Measurements from ENCODE around the gene ITGAV.
A peak's percentile ranks its signal among the peaks of the same experiment; 100 is the strongest.

Gene ITGAV

DNA sequence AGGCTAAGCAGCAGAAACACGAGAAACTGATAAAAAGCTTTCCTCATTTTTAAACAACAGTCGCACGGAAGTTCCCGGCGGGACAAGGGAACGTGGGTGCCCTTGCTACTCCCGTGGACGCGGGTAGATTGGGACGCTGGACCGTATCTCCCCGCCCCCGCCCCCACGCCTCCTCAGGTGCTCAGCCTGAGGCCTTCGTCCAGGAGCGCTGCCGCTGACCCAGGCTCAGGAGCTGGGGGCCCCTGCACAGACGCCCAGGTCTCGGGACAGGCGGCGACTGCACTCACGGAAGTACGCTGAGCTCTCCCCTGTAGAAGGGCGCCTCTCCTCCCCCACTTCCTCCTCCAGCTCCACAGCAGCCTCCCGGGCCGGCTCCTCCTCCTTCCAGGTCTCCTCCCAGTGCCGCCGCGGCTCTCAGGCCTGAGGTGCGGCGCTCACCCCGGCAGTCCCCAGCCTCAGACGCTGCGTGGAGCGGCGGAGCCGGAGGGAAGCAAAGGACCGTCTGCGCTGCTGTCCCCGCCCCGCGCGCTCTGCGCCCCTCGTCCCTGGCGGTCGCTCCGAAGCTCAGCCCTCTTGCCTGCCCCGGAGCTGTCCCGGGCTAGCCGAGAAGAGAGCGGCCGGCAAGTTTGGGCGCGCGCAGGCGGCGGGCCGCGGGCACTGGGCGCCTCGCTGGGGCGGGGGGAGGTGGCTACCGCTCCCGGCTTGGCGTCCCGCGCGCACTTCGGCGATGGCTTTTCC, at the start of gene ITGAV:
Gene ITGAV (plus strand): TSS at position 445 of the 738 bp plus-strand sequence. CDS start 283 bp downstream, at position 728.
- H3K36me3 Mint-ChIP-seq (ENCODE audit: low read depth) = no peaks in the 10 kb centered on the region
- DNase-seq (ENCODE audit: low spot score) = peak; percentile 86
- peaks cover 17% of the 10 kb centered on the region for H3K27me3 Mint-ChIP-seq (ENCODE audit: low read depth)
- peaks cover 31% of the 10 kb centered on the region for H3K4me1 Mint-ChIP-seq (ENCODE audit: low read depth)
- H3K9me3 Mint-ChIP-seq = no peaks in the 10 kb centered on the region
- H3K27ac Mint-ChIP-seq = peak within 1 kb of the TSS; percentile 81
- H3K4me3 Mint-ChIP-seq = peak within 1 kb of the TSS; percentile 89

DNA sequence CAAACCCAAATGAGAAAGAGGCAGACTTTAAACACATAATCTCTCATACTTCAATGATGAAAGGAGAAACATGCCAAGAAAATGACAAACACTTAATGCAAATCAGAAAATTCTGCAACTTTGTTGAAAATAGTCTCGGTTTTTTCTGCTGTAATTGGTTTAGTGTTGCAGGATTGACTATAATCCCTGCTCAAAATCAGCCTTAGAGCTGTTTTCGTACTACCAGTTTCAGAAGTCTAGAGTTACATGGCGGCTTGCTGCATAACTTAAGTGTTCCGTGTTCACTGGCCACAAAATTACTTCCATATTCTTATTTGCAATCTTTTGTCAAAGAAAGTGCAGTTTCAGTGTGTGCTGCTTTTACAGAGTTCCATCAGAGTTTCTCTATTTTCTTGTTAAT, 48.9 kb upstream of the ITGAV start:
- Mint-ChIP-seq H3K4me1 (ENCODE audit: low read depth) (no peaks in the 10 kb centered on the region), H3K27ac (no peak overlapping the region), H3K4me3 (no peak overlapping the region), H3K36me3 (ENCODE audit: low read depth) (no peaks in the 10 kb centered on the region), H3K27me3 (ENCODE audit: low read depth) (no peaks in the 10 kb centered on the region), H3K9me3 (no peaks in the 10 kb centered on the region)
- no peak for DNase-seq (ENCODE audit: low spot score)

DNA sequence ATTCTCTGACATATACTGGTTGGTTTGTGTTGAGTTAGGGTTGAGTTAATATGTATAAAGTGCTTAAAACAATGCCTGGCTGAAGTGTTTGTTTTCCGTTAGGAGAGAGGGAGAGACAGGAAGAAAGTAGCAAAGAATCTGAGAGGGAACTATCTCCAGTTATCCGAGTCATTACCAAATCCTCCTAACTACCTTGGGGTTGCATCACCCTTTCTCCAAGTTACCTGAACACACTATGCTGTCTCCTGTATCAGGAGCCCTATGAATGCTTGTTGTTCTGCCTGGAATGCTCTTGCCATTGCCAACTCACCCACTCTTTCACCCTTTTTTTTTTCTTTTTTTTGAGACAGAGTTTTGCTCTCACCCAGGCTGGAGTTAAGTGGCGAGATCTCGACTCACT, 47.9 kb upstream of the ITGAV start:
- no peaks in the 10 kb centered on the region for H3K27me3 Mint-ChIP-seq (ENCODE audit: low read depth)
- H3K4me1 Mint-ChIP-seq (ENCODE audit: low read depth) = no peaks in the 10 kb centered on the region
- H3K27ac Mint-ChIP-seq = no peak overlapping the region
- DNase-seq (ENCODE audit: low spot score) = no peak
- H3K36me3 Mint-ChIP-seq (ENCODE audit: low read depth) = no peaks in the 10 kb centered on the region
- no peak overlapping the region for H3K4me3 Mint-ChIP-seq
- H3K9me3 Mint-ChIP-seq = no peaks in the 10 kb centered on the region

DNA sequence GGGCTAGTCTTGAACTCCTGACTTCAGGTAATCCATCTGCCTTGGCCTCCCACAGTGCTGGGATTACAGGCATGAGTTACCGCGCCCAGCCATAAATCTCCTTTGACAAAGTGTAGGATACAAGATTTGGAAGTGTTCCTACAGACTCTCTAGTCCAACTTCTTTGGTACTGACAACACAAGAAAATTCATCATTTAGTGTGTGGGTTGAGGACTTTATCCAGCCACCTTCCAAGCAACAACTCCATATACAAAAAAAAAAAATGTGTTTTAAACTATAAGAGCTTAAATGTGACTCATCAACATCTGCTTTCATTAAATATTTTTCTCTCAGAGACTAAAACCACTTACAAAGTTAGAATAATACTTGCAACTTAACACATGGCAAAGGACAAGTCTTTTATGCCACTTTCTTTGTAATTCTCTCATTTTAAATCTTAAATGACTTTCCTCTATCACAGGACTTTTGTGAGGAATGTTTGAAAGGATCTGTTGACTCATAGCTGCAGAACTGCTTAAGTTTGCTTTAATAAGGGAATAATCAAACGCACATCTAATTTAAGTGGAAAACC, 46.2 kb upstream of the ITGAV start:
- H3K27ac Mint-ChIP-seq = no peak overlapping the region
- H3K36me3 Mint-ChIP-seq (ENCODE audit: low read depth) = no peaks in the 10 kb centered on the region
- H3K9me3 Mint-ChIP-seq = no peaks in the 10 kb centered on the region
- no peak for DNase-seq (ENCODE audit: low spot score)
- no peak overlapping the region for H3K4me3 Mint-ChIP-seq
- no peaks in the 10 kb centered on the region for H3K4me1 Mint-ChIP-seq (ENCODE audit: low read depth)
- no peaks in the 10 kb centered on the region for H3K27me3 Mint-ChIP-seq (ENCODE audit: low read depth)

DNA sequence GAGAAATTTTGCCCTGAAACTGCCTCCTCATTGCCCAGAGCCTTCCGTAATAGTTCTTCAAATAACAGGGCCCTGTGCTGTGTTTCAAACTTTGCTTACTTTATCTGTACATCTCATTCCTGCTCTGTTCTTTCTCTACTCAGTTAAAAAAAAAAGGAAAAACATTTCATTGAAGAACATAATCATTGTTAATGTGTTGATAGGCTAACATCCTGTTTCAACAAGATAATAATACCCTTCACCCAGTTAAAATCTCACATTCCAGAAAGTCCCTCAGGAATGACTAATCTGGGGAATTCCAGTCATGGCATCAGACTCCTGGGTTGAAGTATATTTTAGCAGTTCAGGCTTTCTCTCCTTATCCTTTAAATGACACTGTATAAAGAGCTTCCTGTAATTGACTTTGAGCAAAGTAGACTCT, 45.6 kb upstream of the ITGAV start:
- no peak overlapping the region for H3K27ac Mint-ChIP-seq
- no peaks in the 10 kb centered on the region for H3K4me1 Mint-ChIP-seq (ENCODE audit: low read depth)
- H3K27me3 Mint-ChIP-seq (ENCODE audit: low read depth) = no peaks in the 10 kb centered on the region
- H3K4me3 Mint-ChIP-seq = no peak overlapping the region
- H3K36me3 Mint-ChIP-seq (ENCODE audit: low read depth) = no peaks in the 10 kb centered on the region
- H3K9me3 Mint-ChIP-seq = no peaks in the 10 kb centered on the region
- DNase-seq (ENCODE audit: low spot score) = no peak

DNA sequence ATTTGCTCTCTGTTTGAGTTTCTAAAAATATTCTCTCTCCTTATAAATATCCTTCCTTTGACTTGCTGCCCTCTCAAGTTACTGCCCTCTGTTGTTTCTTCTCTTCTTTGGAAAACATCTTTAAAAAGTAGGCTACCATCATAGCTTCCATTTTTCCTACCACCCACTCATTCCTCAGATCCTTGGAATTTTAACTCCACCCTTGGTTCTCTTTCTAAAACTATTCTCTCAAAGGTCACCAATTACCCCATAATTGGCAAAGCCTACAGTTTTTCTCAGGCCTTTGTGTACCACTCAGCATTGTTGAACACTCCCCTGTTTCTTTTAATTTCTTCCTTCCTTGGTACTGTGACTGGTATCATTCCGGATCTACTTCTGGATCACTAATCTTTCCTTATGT, 43.0 kb upstream of the ITGAV start:
- Mint-ChIP-seq H3K36me3 (ENCODE audit: low read depth) (no peaks in the 10 kb centered on the region), H3K27me3 (ENCODE audit: low read depth) (no peaks in the 10 kb centered on the region), H3K27ac (no peak overlapping the region), H3K4me3 (no peak overlapping the region), H3K4me1 (ENCODE audit: low read depth) (no peaks in the 10 kb centered on the region), H3K9me3 (no peaks in the 10 kb centered on the region)
- no peak for DNase-seq (ENCODE audit: low spot score)

DNA sequence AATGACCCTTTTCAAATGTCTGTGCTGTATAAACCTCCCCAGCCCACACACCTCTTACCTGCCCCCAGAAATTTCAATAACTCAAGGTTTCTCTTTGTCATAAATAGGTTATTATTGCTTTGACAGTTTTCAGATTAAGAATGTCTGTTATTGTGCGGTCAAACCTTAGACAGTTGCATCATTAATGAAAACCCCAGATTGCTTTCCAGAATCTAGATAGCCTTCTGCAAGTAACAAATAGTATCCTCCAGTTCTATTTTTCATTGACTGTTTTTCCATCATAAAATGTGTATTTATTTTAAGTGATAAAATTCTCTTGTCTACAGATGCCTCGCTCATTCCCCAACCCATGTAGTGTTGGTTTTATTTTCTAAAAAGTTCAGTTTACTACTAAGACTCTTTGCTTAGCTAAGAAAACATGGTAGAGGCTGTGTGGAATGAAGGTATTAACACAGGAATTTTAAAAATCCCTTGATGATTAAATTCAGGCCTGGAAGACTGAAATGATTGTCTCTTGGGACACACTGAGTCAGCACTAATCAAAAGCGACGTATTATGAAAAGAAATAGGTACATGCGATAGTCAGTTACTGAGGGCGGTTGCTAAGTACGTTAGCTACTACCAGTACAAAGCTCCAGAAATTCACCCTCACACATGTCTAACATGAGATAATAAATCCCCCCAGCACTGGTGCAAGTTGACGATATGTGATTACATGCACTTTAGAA, 38.4 kb upstream of the ITGAV start:
- no peaks in the 10 kb centered on the region for H3K4me1 Mint-ChIP-seq (ENCODE audit: low read depth)
- no peak for DNase-seq (ENCODE audit: low spot score)
- no peaks in the 10 kb centered on the region for H3K36me3 Mint-ChIP-seq (ENCODE audit: low read depth)
- H3K27me3 Mint-ChIP-seq (ENCODE audit: low read depth) = no peaks in the 10 kb centered on the region
- H3K4me3 Mint-ChIP-seq = no peak overlapping the region
- no peaks in the 10 kb centered on the region for H3K9me3 Mint-ChIP-seq
- H3K27ac Mint-ChIP-seq = no peak overlapping the region

DNA sequence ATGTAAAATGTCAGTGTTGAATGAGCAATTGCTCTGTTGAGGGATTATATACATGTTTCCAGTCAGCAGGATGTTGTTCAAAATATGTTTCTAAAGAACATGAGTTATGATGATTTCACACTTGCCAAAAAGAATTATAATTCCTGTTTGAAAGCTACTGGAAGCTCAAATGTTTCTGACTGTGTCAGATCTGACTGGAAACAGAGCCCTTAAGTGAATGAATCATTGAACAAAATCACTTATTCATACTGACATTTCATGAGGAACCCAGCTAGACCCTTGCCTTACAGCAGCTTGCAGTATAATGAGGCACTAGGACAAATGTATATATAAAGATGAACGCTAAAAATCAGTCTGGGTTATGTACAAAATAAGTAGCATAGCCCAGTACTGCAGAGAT, 35.4 kb upstream of the ITGAV start:
- H3K27ac Mint-ChIP-seq = no peak overlapping the region
- no peaks in the 10 kb centered on the region for H3K9me3 Mint-ChIP-seq
- no peak overlapping the region for H3K4me3 Mint-ChIP-seq
- no peak for DNase-seq (ENCODE audit: low spot score)
- no peaks in the 10 kb centered on the region for H3K4me1 Mint-ChIP-seq (ENCODE audit: low read depth)
- H3K27me3 Mint-ChIP-seq (ENCODE audit: low read depth) = no peaks in the 10 kb centered on the region
- no peaks in the 10 kb centered on the region for H3K36me3 Mint-ChIP-seq (ENCODE audit: low read depth)

DNA sequence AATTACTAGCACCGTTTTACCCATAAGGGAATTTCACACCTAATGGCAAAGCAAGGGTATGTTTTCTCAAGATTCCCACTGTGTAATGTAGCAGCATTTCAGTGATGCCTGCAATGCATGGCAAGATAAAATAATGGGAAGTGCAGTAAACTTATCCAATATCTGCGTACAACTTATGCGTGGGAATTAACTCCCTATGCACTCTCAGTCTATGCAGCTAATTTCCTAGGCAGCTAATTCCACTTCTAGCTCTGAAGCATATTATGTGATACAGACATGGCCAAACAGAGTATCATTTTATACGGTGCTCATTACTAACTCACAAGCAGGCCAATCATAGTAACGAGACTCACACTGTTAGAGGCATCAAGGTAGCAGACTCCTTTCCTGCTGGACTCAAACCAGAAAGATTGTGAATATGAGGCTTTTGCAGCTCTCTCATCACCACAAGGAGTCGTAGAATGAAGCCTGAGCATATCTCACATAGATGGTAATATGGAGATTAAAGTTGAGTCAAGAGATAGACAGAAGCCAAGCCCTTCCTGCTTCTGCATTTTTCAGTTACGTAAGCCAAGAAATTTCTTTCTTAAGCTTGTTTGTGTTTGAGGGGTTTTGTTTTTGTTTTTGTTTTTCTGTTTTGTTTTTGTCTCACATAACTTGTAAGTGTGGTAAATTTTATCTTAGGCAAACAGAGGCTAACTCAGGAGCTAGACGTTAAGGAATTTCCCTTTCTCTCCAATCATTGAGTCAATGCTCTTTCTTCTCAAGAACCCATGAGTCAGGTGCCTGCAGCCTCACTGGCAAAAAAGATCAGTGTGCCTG, 34.8 kb upstream of the ITGAV start:
- Mint-ChIP-seq H3K27me3 (ENCODE audit: low read depth) (no peaks in the 10 kb centered on the region), H3K4me3 (no peak overlapping the region), H3K27ac (no peak overlapping the region), H3K36me3 (ENCODE audit: low read depth) (no peaks in the 10 kb centered on the region), H3K4me1 (ENCODE audit: low read depth) (no peaks in the 10 kb centered on the region), H3K9me3 (no peaks in the 10 kb centered on the region)
- DNase-seq (ENCODE audit: low spot score) = no peak

DNA sequence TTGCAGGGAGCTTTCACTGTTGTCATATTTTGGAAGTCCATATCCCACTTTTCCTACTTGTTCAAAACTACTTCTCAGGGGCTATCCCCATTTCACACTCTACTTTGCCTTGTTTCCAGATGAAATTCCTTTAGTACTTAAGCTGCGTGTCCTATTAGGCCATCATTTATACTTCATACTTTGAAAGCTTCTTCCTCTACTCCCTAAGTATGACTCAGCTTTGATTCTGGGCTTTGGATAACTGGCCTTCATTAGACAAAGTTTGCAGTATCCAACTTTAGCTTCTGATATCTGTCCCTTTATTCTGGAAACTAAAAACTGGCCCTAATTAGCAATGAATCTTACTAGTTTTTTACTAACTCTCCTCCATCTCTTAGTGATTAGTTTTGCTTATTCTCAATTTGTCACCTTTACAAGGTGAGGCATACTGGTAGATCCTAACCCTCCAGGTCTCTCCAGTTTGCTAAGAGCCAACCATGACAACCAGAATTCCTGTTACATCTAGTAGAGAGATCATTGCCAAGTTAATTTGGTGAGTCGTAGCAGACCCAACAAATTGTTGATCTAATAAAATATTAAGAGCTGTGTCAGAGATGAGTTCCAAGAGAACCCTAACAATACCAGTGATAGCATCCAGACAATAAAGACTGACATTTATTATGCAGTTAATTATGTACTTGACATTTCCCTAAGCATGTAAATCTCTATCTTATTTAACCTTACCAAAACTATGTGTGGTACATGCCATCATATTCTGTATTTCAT, 31.2 kb upstream of the ITGAV start:
- DNase-seq (ENCODE audit: low spot score) = no peak
- Mint-ChIP-seq H3K27ac (no peak overlapping the region), H3K4me1 (ENCODE audit: low read depth) (no peaks in the 10 kb centered on the region), H3K36me3 (ENCODE audit: low read depth) (no peaks in the 10 kb centered on the region), H3K4me3 (no peak overlapping the region), H3K9me3 (no peaks in the 10 kb centered on the region), H3K27me3 (ENCODE audit: low read depth) (peaks cover 5% of the 10 kb centered on the region)

DNA sequence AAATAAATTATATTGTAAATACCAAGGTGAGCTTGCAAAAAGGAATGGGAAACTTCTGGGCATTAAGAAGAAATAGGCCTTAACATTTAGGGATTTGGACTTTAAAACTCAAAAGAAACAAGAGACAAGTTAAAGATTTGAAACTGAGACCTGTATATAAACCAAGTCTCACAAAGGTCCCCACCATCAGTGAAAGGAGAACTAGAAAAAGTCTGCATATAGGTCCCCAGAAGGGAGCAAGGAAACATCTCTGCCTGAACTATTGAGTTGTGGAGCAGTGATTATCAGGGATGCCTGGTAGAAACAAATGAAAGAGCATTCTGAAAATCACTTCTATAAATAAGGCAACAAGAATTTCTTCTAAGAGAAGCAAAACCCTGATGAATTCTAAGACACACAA, 30.5 kb upstream of the ITGAV start:
- Mint-ChIP-seq H3K36me3 (ENCODE audit: low read depth) (no peaks in the 10 kb centered on the region), H3K27ac (no peak overlapping the region), H3K9me3 (no peaks in the 10 kb centered on the region), H3K27me3 (ENCODE audit: low read depth) (peaks cover 10% of the 10 kb centered on the region), H3K4me3 (no peak overlapping the region), H3K4me1 (ENCODE audit: low read depth) (no peaks in the 10 kb centered on the region)
- no peak for DNase-seq (ENCODE audit: low spot score)

DNA sequence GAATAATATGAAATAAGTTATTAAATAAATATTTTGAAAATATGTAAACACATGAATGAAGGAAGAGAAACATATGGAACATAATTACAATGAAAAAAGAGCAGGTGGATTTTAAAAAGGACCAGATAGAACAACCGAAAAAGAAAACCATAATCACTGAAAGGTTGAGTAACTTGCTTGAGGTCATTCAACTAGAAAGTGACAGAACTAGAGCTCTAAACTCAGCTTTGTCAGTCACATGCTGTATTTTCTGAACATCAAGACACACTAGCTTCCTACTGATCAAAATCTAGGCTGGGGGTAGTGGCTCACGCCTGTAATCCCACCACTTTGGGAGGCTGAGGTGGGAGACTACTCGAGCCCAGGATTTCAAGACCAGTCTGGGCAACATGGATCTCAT, 30.0 kb upstream of the ITGAV start:
- H3K4me3 Mint-ChIP-seq = no peak overlapping the region
- no peaks in the 10 kb centered on the region for H3K9me3 Mint-ChIP-seq
- H3K4me1 Mint-ChIP-seq (ENCODE audit: low read depth) = no peaks in the 10 kb centered on the region
- no peak overlapping the region for H3K27ac Mint-ChIP-seq
- no peak for DNase-seq (ENCODE audit: low spot score)
- no peaks in the 10 kb centered on the region for H3K36me3 Mint-ChIP-seq (ENCODE audit: low read depth)
- H3K27me3 Mint-ChIP-seq (ENCODE audit: low read depth) = peaks cover 12% of the 10 kb centered on the region

DNA sequence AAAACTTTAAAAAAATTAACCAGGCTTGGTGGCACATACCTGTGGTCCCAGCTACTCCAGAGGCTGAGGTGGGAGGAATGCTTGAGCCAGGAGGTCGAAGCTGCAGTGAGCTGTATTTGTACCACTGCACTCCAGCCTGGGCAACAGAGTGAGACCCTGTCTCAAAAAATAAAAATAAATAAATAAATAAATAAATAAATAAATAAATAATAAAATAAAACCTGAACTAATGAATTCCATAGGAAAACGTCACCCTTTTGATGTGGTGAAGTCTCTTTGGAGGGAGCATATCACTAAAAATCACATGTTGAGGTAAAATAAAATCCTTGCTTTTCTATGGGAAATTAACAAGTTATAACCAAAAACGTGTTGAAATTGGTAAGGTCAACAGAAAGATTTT, 29.6 kb upstream of the ITGAV start:
- no peak overlapping the region for H3K27ac Mint-ChIP-seq
- no peak for DNase-seq (ENCODE audit: low spot score)
- no peak overlapping the region for H3K4me3 Mint-ChIP-seq
- H3K9me3 Mint-ChIP-seq = no peaks in the 10 kb centered on the region
- H3K36me3 Mint-ChIP-seq (ENCODE audit: low read depth) = no peaks in the 10 kb centered on the region
- H3K4me1 Mint-ChIP-seq (ENCODE audit: low read depth) = no peaks in the 10 kb centered on the region
- peaks cover 16% of the 10 kb centered on the region for H3K27me3 Mint-ChIP-seq (ENCODE audit: low read depth)

Measured in T-helper 2 cell treated with Interferon-gamma antibody and Interleukin-4, amounts not matched to agents 5 μg/mL and 100 μg/mL, for 36 hours (primary cell).